SK-N-SH (cell line): Measurements from ENCODE around the gene SHB. TPM values are rescaled to one million over a fixed set of nuclear protein-coding genes. Genes with fewer than 3 reads are reported as not detected.

ENCODE experiments used
- CTCF ChIA-PET: fragments of 300-600, 350-600 bp; formaldehyde crosslinking; extraction: SDS; loops from one replicate; lab custom pipeline; 2021; lab: Yijun Ruan, JAX
- POLR2A ChIA-PET: fragments of 350-600 bp; sonication (Branson Sonifier 250); formaldehyde crosslinking; extraction: SDS; loops from one replicate; lab custom pipeline; 2020; ENCODE audit warnings: antibody characterized with exemption, inconsistent platforms; lab: Yijun Ruan, JAX
- DNase-seq: peaks from one replicate; pipeline ENCODE4 v3.0.0; 2012
- H2AFZ ChIP-seq: fragments of 200-600 bp; sonication (generic); 2 replicates; pipeline ENCODE4 v1.8.1; 2016; ENCODE audit warnings: antibody characterized with exemption, mild to moderate bottlenecking, low read depth
- H3F3A ChIP-seq: fragments of 200-600 bp; sonication (generic); replicated peaks from 2 replicates; pipeline ENCODE3; 2016; ENCODE audit warnings: antibody characterized with exemption, mild to moderate bottlenecking; ENCODE audit not compliant: insufficient read depth
- H3K27ac ChIP-seq, 2 experiments: fragments of 200-500 bp in 1 of 2; fragments of 200-600 bp in 1 of 2; sonication (Bioruptor generic) in 1 of 2; sonication (generic), shearing (Covaris generic) in 1 of 2; 2 replicates each; pipeline versions ENCODE4 v1.5.1 to v1.6.1; 2014 to 2016; ENCODE audit warnings: low read depth in 2 of 2, inconsistent platforms in 1 of 2, low read length in 1 of 2, mild to moderate bottlenecking in 1 of 2, mixed read lengths in 1 of 2
- H3K27me3 ChIP-seq: fragments of 200-600 bp; sonication (generic), shearing (Covaris generic); 2 replicates; pipeline ENCODE4 v1.6.1; 2016; ENCODE audit warnings: mixed run types; ENCODE audit not compliant: insufficient read depth
- H3K36me3 ChIP-seq, 2 experiments: fragments of 200-500 bp in 1 of 2; fragments of 200-600 bp in 1 of 2; sonication (Bioruptor generic) in 1 of 2; sonication (generic) in 1 of 2; replicated peaks in 1 of 2; 2 replicates each; pipeline versions ENCODE3 to v1.5.1; 2014 to 2016; ENCODE audit warnings: low read length in 1 of 2, mild to moderate bottlenecking in 1 of 2; ENCODE audit not compliant: insufficient read depth in 2 of 2, control insufficient read depth in 1 of 2
- H3K4me1 ChIP-seq, 2 experiments: fragments of 200-500 bp in 1 of 2; fragments of 200-600 bp in 1 of 2; sonication (Bioruptor generic) in 1 of 2; sonication (generic), shearing (Covaris generic) in 1 of 2; 2 replicates each; pipeline versions ENCODE4 v1.5.1 to v1.6.1; 2014 to 2016; ENCODE audit warnings: low read depth in 1 of 2, low read length in 1 of 2, mixed run types in 1 of 2; ENCODE audit not compliant: insufficient read depth in 2 of 2, control insufficient read depth in 1 of 2
- H3K4me2 ChIP-seq: fragments of 200-600 bp; sonication (generic), shearing (Covaris generic); 2 replicates; pipeline ENCODE4 v1.6.1; 2017; ENCODE audit warnings: mixed run types
- H3K4me3 ChIP-seq, 2 experiments: fragments of 200-500 bp in 1 of 2; fragments of 200-600 bp in 1 of 2; sonication (Bioruptor generic) in 1 of 2; sonication (generic), shearing (Covaris generic) in 1 of 2; 2 replicates each; pipeline versions ENCODE4 v1.5.1 to v1.8.1; 2014 to 2016; ENCODE audit warnings: low read depth in 2 of 2, inconsistent platforms in 1 of 2, low read length in 1 of 2, mild to moderate bottlenecking in 1 of 2, mixed read lengths in 1 of 2, moderate library complexity in 1 of 2
- H3K79me2 ChIP-seq: fragments of 200-600 bp; sonication (generic); 2 replicates; pipeline ENCODE4 v1.8.1; 2017; ENCODE audit warnings: mild to moderate bottlenecking; ENCODE audit not compliant: insufficient read depth
- H3K9ac ChIP-seq: fragments of 200-600 bp; sonication (generic); 2 replicates; pipeline ENCODE4 v1.6.1; 2017; ENCODE audit warnings: mixed run types
- H3K9me2 ChIP-seq: fragments of 200-600 bp; sonication (generic); 2 replicates; pipeline ENCODE4 v1.6.1; 2017; ENCODE audit warnings: mixed run types
- H3K9me3 ChIP-seq: fragments of 200-600 bp; sonication (generic); 2 replicates; pipeline ENCODE4 v1.6.1; 2017; ENCODE audit warnings: mixed run types, mild to moderate bottlenecking, moderate library complexity
- H4K20me1 ChIP-seq: fragments of 200-600 bp; sonication (generic); 2 replicates; pipeline ENCODE4 v1.6.1; 2017; ENCODE audit warnings: mild to moderate bottlenecking, mixed run types; ENCODE audit not compliant: insufficient read depth
- EZH2phosphoT487 ChIP-seq: fragments of 200-600 bp; sonication (generic); IDR thresholded peaks from 2 replicates; pipeline ENCODE4 v1.6.1; 2017; ENCODE audit warnings: low read depth, mixed run types, mild to moderate bottlenecking, antibody characterized with exemption, moderate library complexity, borderline replicate concordance
- FOXJ3 ChIP-seq: sonication (generic); formaldehyde crosslinking; IDR thresholded peaks from 2 replicates; pipeline ENCODE4 v1.5.1; 2020; ENCODE audit warnings: mild to moderate bottlenecking, missing genetic modification reagents
- GABPA ChIP-seq: IDR thresholded peaks from 2 replicates; pipeline ENCODE4 v1.4.0; 2012; ENCODE audit warnings: low read depth, mild to moderate bottlenecking
- JUND ChIP-seq: IDR thresholded peaks from 2 replicates; pipeline ENCODE4 v1.4.0; 2012
- MAX ChIP-seq: IDR thresholded peaks from 2 replicates; pipeline ENCODE4 v1.4.0; 2012; ENCODE audit warnings: low read depth
- NRF1 ChIP-seq: IDR thresholded peaks from 2 replicates; pipeline ENCODE4 v1.6.1; 2012; ENCODE audit warnings: low read depth, mild to moderate bottlenecking, low read length
- REST ChIP-seq: IDR thresholded peaks from 2 replicates; pipeline ENCODE4 v1.6.1; 2012; ENCODE audit warnings: mild to moderate bottlenecking, low read depth, low read length, moderate library complexity
- RXRA ChIP-seq: IDR thresholded peaks from 2 replicates; pipeline ENCODE4 v1.4.0; 2012; ENCODE audit warnings: low read depth, mild to moderate bottlenecking, borderline replicate concordance
- SIN3A ChIP-seq: IDR thresholded peaks from 2 replicates; pipeline ENCODE4 v1.6.1; 2012; ENCODE audit warnings: low read depth, mild to moderate bottlenecking, low read length, moderate library complexity, borderline replicate concordance
- SMC3 ChIP-seq: IDR thresholded peaks from 2 replicates; pipeline ENCODE4 v1.6.1; 2012; ENCODE audit warnings: low read depth, low read length, improper control_type of control experiment
- YY1 ChIP-seq: IDR thresholded peaks from 2 replicates; pipeline ENCODE4 v1.4.0; 2012; ENCODE audit warnings: low read depth, mild to moderate bottlenecking
- WGBS: methylation state at CpG from one replicate; pipeline ENCODE4 v1.1.6; 2017; ENCODE audit warnings: low lambda C conversion rate; 5-methylcytosine and 5-hydroxymethylcytosine counted together
- polyA plus RNA-seq, 3 experiments: library from polyadenylated mRNA; depleted of rRNA; stranded (reverse); fragments of >200 nt; gene quantifications; 2 replicates each; pipeline ENCODE4 v1.2.3, GENCODE V29; 2012

The SHB gene
- polyA plus RNA-seq, 1 of the 3 experiments (the other 2 are of a cell fraction), result 26.0 TPM

GRCh38 chr9:38027714-38028113 lies 41.3 kb downstream of the SHB start:
- H3K36me3 ChIP-seq, result peaks cover 0 to 4% of the 10 kb centered on the region in 2 experiments
- no peak for TF ChIP-seq EZH2phosphoT487
- no peak for TF ChIP-seq FOXJ3 (CRISPR knock-in tag)
- TF ChIP-seq GABPA, result no peak
- TF ChIP-seq YY1, result no peak
- no peak for TF ChIP-seq NRF1
- no peak for TF ChIP-seq REST
- TF ChIP-seq RXRA, result no peak
- no peak for TF ChIP-seq JUND
- TF ChIP-seq SMC3, result no peak
- H3K4me3 ChIP-seq, result no peak overlapping the region
- no peaks in the 10 kb centered on the region for H3K27me3 ChIP-seq
- peaks cover 67 to 80% of the 10 kb centered on the region in 2 experiments for H3K4me1 ChIP-seq
- DNase-seq, result no peak
- H3K79me2 ChIP-seq, result peaks cover 94% of the 10 kb centered on the region
- POLR2A ChIA-PET, result no interaction called here
- H3K9me2 ChIP-seq, result no peaks in the 10 kb centered on the region
- H2AFZ ChIP-seq, result no peak overlapping the region
- H3K4me2 ChIP-seq, result peak overlapping the region; percentile 62
- WGBS, result 72% methylated on average over 3 of the region's 6 CpGs
- H3K27ac ChIP-seq, result peak overlapping the region; percentile 88 to 100
- H3F3A ChIP-seq, result peaks cover 35% of the 10 kb centered on the region
- CTCF ChIA-PET, result interaction anchor here (0.9 to 1.9 kb wide), 7 partner anchors 12 to 123 kb away, joined by 3 to 6 read pairs (median 3); partner anchors contain the start of gene SHB
- no peaks in the 10 kb centered on the region for H3K9me3 ChIP-seq
- H4K20me1 ChIP-seq, result no peaks in the 10 kb centered on the region
- peak overlapping the region; percentile 64 for H3K9ac ChIP-seq

- Histone ChIP-seq H3K9ac (peak overlapping the region; percentile 64), H3F3A (peaks cover 35% of the 10 kb centered on the region), H4K20me1 (no peaks in the 10 kb centered on the region), H3K36me3 (peaks cover 0 to 7% of the 10 kb centered on the region in 2 experiments), H2AFZ (no peak overlapping the region), H3K9me3 (no peaks in the 10 kb centered on the region), H3K27ac (peak overlapping the region; percentile 88 to 100), H3K4me1 (peaks cover 62 to 80% of the 10 kb centered on the region in 2 experiments), H3K79me2 (peaks cover 94% of the 10 kb centered on the region), H3K4me3 (no peak overlapping the region), H3K27me3 (no peaks in the 10 kb centered on the region), H3K9me2 (no peaks in the 10 kb centered on the region), H3K4me2 (peak overlapping the region; percentile 62)
- CTCF ChIA-PET, result interaction anchor here (0.9 to 1.9 kb wide), 7 partner anchors 10 to 122 kb away, joined by 3 to 6 read pairs (median 4); partner anchors contain the start of gene SHB
- WGBS, result 71% methylated on average over 6 of the region's 6 CpGs
- TF ChIP-seq SIN3A (no peak), MAX (0 out of 2 replicates have a peak, but pooled peaks have one; percentile 21)
- no peak for DNase-seq
- POLR2A ChIA-PET, result no interaction called here
These were observed 42.0 kb downstream of the SHB start for GRCh38 chr9:38026840-38027527.
